ENCODE results near the gene TBC1D1. TPM values are rescaled to one million over a fixed set of nuclear protein-coding genes. Genes with fewer than 3 reads are reported as not detected.

The TBC1D1 gene
- total and polyA plus RNA-seq, 2 of the 8 experiments (the other 6 are each of a cell fraction or from before 2014, with no cell fraction given) = 96.9 to 162 TPM

DNA sequence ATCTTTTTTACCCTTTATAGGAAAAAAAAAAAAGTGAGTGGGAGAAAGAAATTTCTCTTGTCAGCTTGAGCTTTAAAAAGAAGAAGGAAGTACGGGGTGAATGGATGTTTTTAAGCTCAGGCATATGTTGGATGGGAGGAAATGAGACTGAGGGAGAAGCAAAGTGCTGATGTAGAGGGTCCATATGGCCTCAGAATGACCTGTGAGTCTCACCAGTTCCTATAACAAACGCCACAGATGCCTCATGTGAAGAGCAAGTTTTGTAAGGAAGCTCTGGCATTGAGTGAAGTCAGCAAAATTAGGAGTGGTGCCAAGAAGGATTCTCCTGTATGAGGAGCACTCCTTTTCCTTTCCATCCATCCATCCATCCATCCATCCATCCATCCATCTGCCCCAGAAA, 283.9 kb downstream of the TBC1D1 start:
- no peak overlapping the region for H2BK120ac ChIP-seq (replicated peaks; ENCODE audit: low read depth, low read length)
- H2BK5ac ChIP-seq (ENCODE audit: low read depth, low read length) = no peak overlapping the region
- H2AK5ac ChIP-seq (ENCODE audit: low read depth, low read length) = no peak overlapping the region
- H3K4me1 ChIP-seq (replicated peaks in 1 of 4; ENCODE audit: control insufficient read depth in 3 of 4, insufficient read depth in 4 of 4, low read length in 3 of 4) = no peaks in the 10 kb centered on the region
- H4K91ac ChIP-seq (replicated peaks; ENCODE audit: insufficient read length, low read length) = no peak overlapping the region
- H3K4ac ChIP-seq (replicated peaks; ENCODE audit: insufficient read length, low read depth, low read length) = no peak overlapping the region
- no peaks in the 10 kb centered on the region for H4K20me1 ChIP-seq (replicated peaks in 1 of 2; ENCODE audit: control insufficient read depth in 1 of 2, insufficient read depth in 2 of 2, low read length in 2 of 2)
- no peaks in the 10 kb centered on the region for H3K36me3 ChIP-seq (ENCODE audit: control insufficient read depth in 2 of 4, insufficient read depth in 4 of 4, low read length in 3 of 4)
- H4K5ac ChIP-seq (ENCODE audit: insufficient read length, low read depth, low read length) = no peak overlapping the region
- no peak overlapping the region for H2BK12ac ChIP-seq (ENCODE audit: low read depth, low read length)
- 0 out of 4 replicates have a peak, but pooled peaks cover 0 to 3% of the 10 kb centered on the region in 2 experiments for H3K9me3 ChIP-seq (ENCODE audit: insufficient read depth in 2 of 2, low read depth in 1 of 2, low read length in 1 of 2)
- H3K79me1 ChIP-seq (ENCODE audit: low read depth, low read length) = no peaks in the 10 kb centered on the region
- no peak overlapping the region for H3K9ac ChIP-seq (replicated peaks in 1 of 4; ENCODE audit: extremely low read depth in 1 of 4, low read depth in 3 of 4, low read length in 3 of 4)
- H2AFZ ChIP-seq (ENCODE audit: low read length) = no peak overlapping the region
- H2BK20ac ChIP-seq (ENCODE audit: low read length) = no peak overlapping the region
- H3K14ac ChIP-seq (ENCODE audit: insufficient read length) = no peak overlapping the region
- ChIA-PET POLR2A (ENCODE audit: partially characterized antibody) (interaction anchor here (1.4 kb wide), 1 partner anchor 48 kb away, joined by 3 read pairs; no protein-coding TSS in a partner anchor), CTCF (ENCODE audit: partially characterized antibody) (interaction anchor here (0.7 to 3.2 kb wide), 9 partner anchors 8 to 584 kb away, joined by 3 to 13 read pairs (median 3); no protein-coding TSS in a partner anchor)
- no peak overlapping the region for H3K56ac ChIP-seq (replicated peaks; ENCODE audit: insufficient read length, low read depth, low read length)
- peaks cover 0 to 2% (median 0%) of the 10 kb centered on the region in 4 experiments; a peak in 1 of 7 replicates for H3K27me3 ChIP-seq (replicated peaks in 1 of 4; ENCODE audit: control insufficient read depth in 3 of 4, extremely low read depth in 1 of 4, insufficient read depth in 3 of 4, low read length in 3 of 4)
- no peaks in the 10 kb centered on the region for H3K79me2 ChIP-seq (ENCODE audit: control insufficient read depth in 1 of 2, insufficient read depth in 2 of 2, low read length in 2 of 2)
- H3K27ac ChIP-seq (ENCODE audit: low read depth, low read length) = no peak overlapping the region
- FAIRE-seq = no peak
- 80% methylated on average over 2 of the region's 2 CpGs; no CpG with 5 or more reads in 1 of the 2 experiments for WGBS, 2 experiments (ENCODE audit: extremely low coverage in 1 of 2, insufficient coverage in 1 of 2, insufficient read length in 1 of 2, insufficient replicate concordance in 2 of 2, low coverage in 1 of 2, low lambda C conversion rate in 2 of 2, missing lambda C conversion rate in 1 of 2)
- H4K8ac ChIP-seq (ENCODE audit: extremely low read depth, insufficient read depth, low read length) = no peak overlapping the region
- no peak overlapping the region for H3K4me2 ChIP-seq (ENCODE audit: insufficient read depth in 1 of 2, low read depth in 2 of 2, low read length in 2 of 2)
- H3K4me3 ChIP-seq (ENCODE audit: extremely low read depth in 1 of 4, insufficient read depth in 2 of 4, low read depth in 3 of 4, low read length in 4 of 4) = no peak overlapping the region
- no peak for DNase-seq (ENCODE audit: low read depth in 1 of 2, low spot score in 2 of 2)
- H3K23ac ChIP-seq (ENCODE audit: insufficient read length) = no peak overlapping the region
- H2BK15ac ChIP-seq (ENCODE audit: low read length) = no peak overlapping the region
- no peak overlapping the region for H3K18ac ChIP-seq (ENCODE audit: extremely low read depth, low read length)
- no peaks in the 10 kb centered on the region for H3K23me2 ChIP-seq (ENCODE audit: low read depth, low read length)
- TF ChIP-seq CEBPB (IDR thresholded peaks at IDR 0.05; ENCODE audit: low read depth, low read length) (no peak), TBP (IDR thresholded peaks at IDR 0.05; ENCODE audit: low read depth, low read length) (no peak), SIRT6 (IDR thresholded peaks at IDR 0.05; ENCODE audit: low read length) (no peak), SIN3A (conservative IDR thresholded peaks at IDR 0.05 in 1 of 2, IDR thresholded peaks at IDR 0.05 in 1 of 2; ENCODE audit: low read depth in 1 of 2, low read length in 2 of 2) (no peak), SP2 (IDR thresholded peaks at IDR 0.05; ENCODE audit: low read length) (no peak), TCF12 (IDR thresholded peaks at IDR 0.05; ENCODE audit: low read depth, low read length) (no peak), RFX5 (IDR thresholded peaks at IDR 0.05; ENCODE audit: borderline replicate concordance, low read depth, low read length) (no peak), TEAD4 (IDR thresholded peaks at IDR 0.05; ENCODE audit: low read depth, low read length) (no peak), POU5F1 (IDR thresholded peaks at IDR 0.05; ENCODE audit: low read depth, low read length) (no peak), SAP30 (IDR thresholded peaks at IDR 0.05; ENCODE audit: insufficient read depth, insufficient replicate concordance, low read length) (no peak), CBX8 (IDR thresholded peaks at IDR 0.05; ENCODE audit: borderline replicate concordance, low read depth, low read length) (no peak), ASH2L (IDR thresholded peaks at IDR 0.05; ENCODE audit: low read length) (no peak), ATF2 (IDR thresholded peaks at IDR 0.05; ENCODE audit: low read length) (no peak)
